HG03442 (cell line): Measurements from ENCODE around the gene SPECC1L.
"Not testable (repeated sequence)": the region's sequence is repeated elsewhere in the genome, so short reads cannot be mapped to it uniquely, and the experiment has no call there.

ENCODE experiments used
- ATAC-seq: cut with Tn5 transposase; IDR thresholded peaks from one replicate; pipeline ENCODE4 v1.9.1; 2021; ENCODE audit warnings: mild to moderate bottlenecking, moderate library complexity; ENCODE audit not compliant: unreplicated experiment

Gene SPECC1L

GRCh38 chr22:24282401-24282800 is 11.8 kb downstream of the SPECC1L start:
- no peak for ATAC-seq

GRCh38 chr22:24284747-24285203 is 14.1 kb downstream of the SPECC1L start:
- ATAC-seq, result no peak

GRCh38 chr22:24285245-24285644 is 14.6 kb downstream of the SPECC1L start:
- no peak for ATAC-seq

- ATAC-seq, result not testable (repeated sequence)
Observed at GRCh38 chr22:24287212-24287611, 16.6 kb downstream of the SPECC1L start.

GRCh38 chr22:24287801-24288200 is 17.2 kb downstream of the SPECC1L start:
- not testable (repeated sequence) for ATAC-seq

GRCh38 chr22:24289114-24289513 is 18.5 kb downstream of the SPECC1L start:
- ATAC-seq, result no peak

GRCh38 chr22:24289741-24290163 is 19.1 kb downstream of the SPECC1L start:
- ATAC-seq, result no peak

GRCh38 chr22:24290459-24290858 is 19.8 kb downstream of the SPECC1L start:
- no peak for ATAC-seq

- ATAC-seq, result no peak
Observed at GRCh38 chr22:24291515-24292201, 21.0 kb downstream of the SPECC1L start.

- ATAC-seq, result not testable (repeated sequence)
Observed at GRCh38 chr22:24292202-24292830, 21.7 kb downstream of the SPECC1L start.

GRCh38 chr22:24294913-24295312 is 24.3 kb downstream of the SPECC1L start:
- ATAC-seq, result not testable (repeated sequence)

GRCh38 chr22:24298497-24299155 is 28.0 kb downstream of the SPECC1L start:
- not testable (repeated sequence) for ATAC-seq

- ATAC-seq, result not testable (repeated sequence)
Observed at GRCh38 chr22:24300522-24300921, 29.9 kb downstream of the SPECC1L start.

GRCh38 chr22:24302591-24302990 is 32.0 kb downstream of the SPECC1L start:
- ATAC-seq, result no peak

- ATAC-seq, result no peak
Observed at GRCh38 chr22:24303007-24303406, 32.4 kb downstream of the SPECC1L start.

- no peak for ATAC-seq
Observed at GRCh38 chr22:24304062-24304675, 33.5 kb downstream of the SPECC1L start.

GRCh38 chr22:24305260-24305692 is 34.6 kb downstream of the SPECC1L start:
- no peak for ATAC-seq

- no peak for ATAC-seq
Observed at GRCh38 chr22:24310969-24311368, 40.3 kb downstream of the SPECC1L start.

- ATAC-seq, result no peak
Observed at GRCh38 chr22:24315367-24315966, 44.8 kb downstream of the SPECC1L start.

- not testable (repeated sequence) for ATAC-seq
Observed at GRCh38 chr22:24316264-24316663, 45.6 kb downstream of the SPECC1L start.

- ATAC-seq, result not testable (repeated sequence)
Observed at GRCh38 chr22:24317511-24317910, 46.9 kb downstream of the SPECC1L start.
